Gastrocnemius medialis (tissue), 4 donors: Measurements from ENCODE around the gene TMEM213.
"Not testable (repeated sequence)": the region's sequence is repeated elsewhere in the genome, so short reads cannot be mapped to it uniquely, and the experiment has no call there.

Experiments used
- CTCF ChIP-seq, 5 experiments: fragments of 450-650 bp in 3 of 5; fragments of 200-600 bp in 2 of 5; sonication (generic) in 2 of 5; IDR thresholded peaks in 4 of 5; conservative IDR thresholded peaks in 1 of 5; 1 replicate in 4 of 5; 2 replicates in 1 of 5; pipeline ENCODE4 v1.5.1; 2016 to 2019; ENCODE audit warnings: antibody characterized with exemption in 5 of 5, mild to moderate bottlenecking in 3 of 5, moderate library complexity in 3 of 5
- POLR2A ChIP-seq, 2 donors: fragments of 450-650 bp; IDR thresholded peaks; one replicate each; pipeline ENCODE4 v1.6.1; 2017; ENCODE audit warnings: antibody characterized with exemption in 2 of 2, mild to moderate bottlenecking in 2 of 2, moderate library complexity in 2 of 2

DNA sequence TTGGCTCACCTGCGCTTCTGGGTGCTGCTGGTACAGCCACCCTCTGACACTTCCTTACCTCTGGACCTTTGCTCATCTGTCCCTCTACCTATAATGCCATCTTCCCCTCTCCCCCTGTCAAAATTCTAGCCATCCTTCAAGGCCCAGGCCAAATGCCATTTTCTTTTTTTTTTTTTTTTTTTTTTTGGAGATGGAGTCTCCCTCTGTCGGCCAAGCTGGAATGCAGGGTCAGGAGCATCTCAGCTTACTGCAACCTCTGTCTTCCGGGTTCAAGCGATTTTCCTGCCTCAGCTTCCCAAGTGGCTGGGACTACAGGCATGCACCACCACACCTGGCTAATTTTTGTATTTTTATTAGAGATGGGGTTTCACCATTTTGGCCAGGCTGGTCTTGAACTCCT lies 748 bp upstream of the TMEM213 start:
- not testable (repeated sequence) for TF ChIP-seq CTCF (IDR thresholded peaks at IDR 0.05 in 4 of 5, conservative IDR thresholded peaks at IDR 0.05 in 1 of 5); POLR2A (IDR thresholded peaks at IDR 0.05)
